ENCODE measurements around the gene FKBP15. TPM values are rescaled to one million over a fixed set of nuclear protein-coding genes. Genes with fewer than 3 reads are reported as not detected.

Gene FKBP15
- total RNA-seq, 1 donor from 2014 or later: 36.7 TPM

DNA sequence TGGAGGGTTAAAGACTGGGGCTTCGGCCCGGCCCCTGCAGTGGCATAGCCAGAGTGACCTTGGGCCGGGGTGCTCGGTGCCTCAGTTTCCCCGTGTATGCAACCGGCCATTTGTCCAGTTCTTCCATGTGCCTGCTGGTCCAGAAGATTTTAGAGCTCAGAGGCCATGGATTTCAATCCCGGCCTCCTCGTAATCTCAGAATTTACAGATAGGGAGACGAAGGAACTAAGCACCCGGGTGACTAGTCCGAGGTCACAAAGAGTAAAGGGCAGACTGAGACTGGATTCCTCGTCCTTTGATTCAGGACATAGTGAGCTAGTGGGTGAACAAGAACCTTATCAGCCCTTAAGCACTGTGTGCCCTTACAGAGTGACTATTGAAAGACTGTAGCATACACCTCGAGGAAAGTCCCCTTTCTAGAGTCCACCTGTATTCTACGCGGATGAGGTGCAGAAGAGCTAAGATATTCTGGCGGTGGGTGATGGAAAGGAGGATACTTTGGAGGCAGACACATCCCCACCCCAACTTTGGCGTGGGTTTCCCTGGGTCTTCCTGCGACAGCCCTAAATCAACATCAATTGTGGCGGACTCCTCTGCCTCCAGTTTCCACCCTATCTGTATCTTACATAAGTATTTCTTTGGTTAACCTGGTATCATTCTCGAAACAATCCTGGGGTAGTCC is 864 bp upstream of the FKBP15 start:
- intact Hi-C loops (cut with micrococcal nuclease): loop anchor here (1.0 to 10.0 kb wide), 10 partner anchors 52 to 890 kb away; partner anchors contain the start of genes ALAD, C9orf43, KIAA1958 and POLE3
- H3K4me1 Mint-ChIP-seq: peaks cover 51% of the 10 kb centered on the region
- H3K27me3 Mint-ChIP-seq: no peaks in the 10 kb centered on the region
- H3K27ac Mint-ChIP-seq: peak overlapping the region; percentile 94
- H3K9me3 Mint-ChIP-seq: no peaks in the 10 kb centered on the region
- H3K36me3 Mint-ChIP-seq (ENCODE audit: low read depth): peaks cover 13% of the 10 kb centered on the region
- DNase-seq: peak; percentile 66
- peak overlapping the region; percentile 94 for H3K4me3 Mint-ChIP-seq

DNA sequence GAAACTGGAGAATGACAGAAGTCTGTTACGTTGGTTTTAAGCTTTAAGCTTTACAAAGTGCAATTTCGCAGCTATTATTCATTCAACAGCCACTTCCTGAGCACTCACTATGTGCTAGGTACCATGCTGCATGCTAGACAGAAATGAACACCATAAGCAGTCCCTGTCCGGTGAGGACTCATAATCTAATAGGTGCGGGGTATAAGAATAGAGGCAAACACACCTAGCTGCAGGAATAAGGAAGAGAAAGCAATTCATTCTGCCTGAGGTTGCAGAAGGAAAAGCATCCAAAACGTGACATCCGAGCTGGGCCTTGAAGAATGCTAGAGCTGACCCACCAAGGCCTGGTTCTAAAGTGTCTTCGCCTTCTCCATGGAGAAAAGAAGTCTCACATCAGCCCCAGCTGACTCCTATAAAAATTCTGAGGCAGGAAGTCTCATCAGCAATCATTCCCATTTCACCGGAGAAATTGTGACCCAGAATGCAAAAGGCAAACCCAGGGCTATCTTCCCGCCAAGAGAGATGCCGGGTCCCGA is 542 bp downstream of the FKBP15 start:
- Mint-ChIP-seq H3K27ac (peak overlapping the region; percentile 94), H3K36me3 (ENCODE audit: low read depth) (peaks cover 17% of the 10 kb centered on the region), H3K4me1 (peaks cover 53% of the 10 kb centered on the region), H3K4me3 (peak overlapping the region; percentile 94), H3K27me3 (no peaks in the 10 kb centered on the region), H3K9me3 (no peaks in the 10 kb centered on the region)
- intact Hi-C loops (cut with micrococcal nuclease): loop anchor here (1.0 to 10.0 kb wide), 10 partner anchors 54 to 888 kb away; partner anchors contain the start of genes ALAD, C9orf43, KIAA1958 and POLE3
- DNase-seq: no peak

DNA sequence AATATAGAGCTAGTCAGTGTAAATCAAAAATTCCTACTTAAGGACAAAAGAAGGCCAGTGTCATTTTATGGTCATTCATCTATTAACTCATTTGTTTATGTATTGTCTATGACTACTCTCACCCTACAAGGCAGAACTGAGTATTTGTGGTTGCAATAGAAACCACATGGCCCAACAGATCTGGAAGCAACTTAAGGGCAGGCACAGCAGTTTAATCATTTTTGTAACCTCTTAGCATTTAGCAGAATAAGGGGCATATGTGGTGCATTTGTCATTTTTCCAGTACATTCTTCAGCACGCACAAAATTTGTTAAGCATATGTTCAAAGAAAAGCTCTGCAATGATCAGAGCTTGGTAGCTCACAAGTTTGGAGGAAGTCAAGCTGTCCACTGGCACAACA is 1.1 kb downstream of the FKBP15 start:
- H3K4me1 Mint-ChIP-seq: peaks cover 54% of the 10 kb centered on the region
- intact Hi-C loops (cut with micrococcal nuclease): loop anchor here (1.0 to 10.0 kb wide), 7 partner anchors 68 to 888 kb away; partner anchors contain the start of genes C9orf43, KIAA1958, POLE3 and PTBP3
- peak overlapping the region; percentile 94 for H3K4me3 Mint-ChIP-seq
- H3K36me3 Mint-ChIP-seq (ENCODE audit: low read depth): peaks cover 18% of the 10 kb centered on the region
- DNase-seq: peak; percentile 72
- peak overlapping the region; percentile 94 for H3K27ac Mint-ChIP-seq
- no peaks in the 10 kb centered on the region for H3K9me3 Mint-ChIP-seq
- H3K27me3 Mint-ChIP-seq: no peaks in the 10 kb centered on the region

DNA sequence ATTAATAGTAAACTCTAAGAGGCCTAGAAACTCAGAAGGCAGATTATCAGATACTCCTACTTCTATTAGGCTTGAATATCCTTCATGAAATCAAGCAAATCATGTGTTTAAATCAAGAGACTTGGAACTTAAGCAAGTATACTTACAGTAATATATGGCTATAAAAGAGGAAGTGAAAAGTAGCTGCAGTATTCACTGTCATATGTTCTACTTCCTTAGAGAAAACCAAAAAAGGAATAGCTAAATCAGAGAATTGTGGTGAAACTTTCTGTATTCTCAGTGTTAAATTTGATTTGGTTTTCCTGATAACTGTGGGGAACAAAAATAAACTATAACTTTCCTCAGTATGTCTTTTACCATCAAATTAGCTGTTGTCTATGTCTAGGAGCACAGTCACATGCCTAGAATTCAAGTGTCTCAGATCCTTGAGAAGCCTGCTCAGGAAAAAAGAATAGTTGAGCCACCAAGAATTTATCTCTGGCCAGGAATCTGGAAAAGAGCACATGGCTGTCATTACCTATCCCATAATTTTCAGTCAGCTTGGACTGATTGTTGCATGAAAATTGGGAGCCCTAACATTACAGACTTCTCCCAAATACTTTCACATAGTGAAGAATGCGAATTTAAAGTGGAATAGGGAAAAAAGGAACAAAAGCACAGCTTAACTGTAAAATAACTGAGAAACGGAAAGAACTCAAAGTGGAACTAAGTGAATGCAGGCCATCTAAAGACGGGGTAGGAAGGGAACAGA is 1.7 kb downstream of the FKBP15 start:
- peak overlapping the region; percentile 94 for H3K27ac Mint-ChIP-seq
- no peaks in the 10 kb centered on the region for H3K9me3 Mint-ChIP-seq
- DNase-seq: no peak
- peaks cover 16% of the 10 kb centered on the region for H3K36me3 Mint-ChIP-seq (ENCODE audit: low read depth)
- intact Hi-C loops (cut with micrococcal nuclease): loop anchor here (1.0 kb wide), 1 partner anchor 67 kb away; no protein-coding TSS in a partner anchor
- peak overlapping the region; percentile 94 for H3K4me3 Mint-ChIP-seq
- H3K27me3 Mint-ChIP-seq: no peaks in the 10 kb centered on the region
- H3K4me1 Mint-ChIP-seq: peaks cover 51% of the 10 kb centered on the region

DNA sequence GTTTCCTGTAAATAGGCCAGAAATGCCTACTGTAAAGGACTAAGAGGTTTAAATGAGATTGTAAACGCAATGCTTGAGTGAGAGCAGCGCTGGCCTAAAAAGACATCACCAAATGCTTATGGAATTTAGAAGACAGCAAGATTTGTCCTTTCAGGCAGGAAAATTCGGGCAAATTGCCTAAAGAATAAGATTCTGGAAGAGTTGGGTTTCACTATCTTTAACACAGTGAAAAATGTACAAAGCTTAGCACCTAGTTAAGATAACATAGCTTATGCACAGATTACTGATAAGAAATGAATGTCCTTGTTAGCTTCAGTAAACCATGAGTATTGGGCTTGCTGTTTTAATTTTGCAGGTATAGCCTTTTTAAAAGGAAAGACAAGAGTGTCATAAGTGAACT is 4.7 kb downstream of the FKBP15 start:
- Mint-ChIP-seq H3K36me3 (ENCODE audit: low read depth) (peaks cover 29% of the 10 kb centered on the region), H3K27ac (no peak overlapping the region), H3K27me3 (no peaks in the 10 kb centered on the region), H3K9me3 (no peaks in the 10 kb centered on the region), H3K4me1 (peaks cover 41% of the 10 kb centered on the region), H3K4me3 (no peak overlapping the region)
- intact Hi-C loops (cut with micrococcal nuclease): no loop called here
- DNase-seq: no peak

DNA sequence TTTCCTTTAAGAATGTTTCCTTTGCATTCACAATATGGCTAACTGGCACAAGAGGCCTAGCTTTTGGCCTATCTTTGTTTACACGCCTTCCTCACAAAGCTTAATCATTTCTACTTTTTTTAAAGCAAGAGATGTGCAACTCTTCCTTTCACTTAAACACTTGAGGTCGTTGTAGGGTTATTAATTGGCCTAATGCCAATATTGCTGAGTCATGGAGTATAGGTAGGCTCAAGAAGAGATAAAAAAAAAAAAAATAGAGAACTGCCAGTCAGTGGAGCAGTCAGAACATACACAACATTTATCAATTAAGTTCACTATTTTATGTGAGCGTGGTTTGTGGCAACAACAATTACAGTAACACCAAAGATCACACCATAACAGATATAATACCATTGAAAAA is 5.9 kb downstream of the FKBP15 start:
- Mint-ChIP-seq H3K4me1 (peaks cover 38% of the 10 kb centered on the region), H3K27me3 (no peaks in the 10 kb centered on the region), H3K27ac (peak overlapping the region; percentile 2), H3K36me3 (ENCODE audit: low read depth) (peaks cover 34% of the 10 kb centered on the region), H3K4me3 (no peak overlapping the region), H3K9me3 (no peaks in the 10 kb centered on the region)
- intact Hi-C loops (cut with micrococcal nuclease): no loop called here
- DNase-seq: no peak

DNA sequence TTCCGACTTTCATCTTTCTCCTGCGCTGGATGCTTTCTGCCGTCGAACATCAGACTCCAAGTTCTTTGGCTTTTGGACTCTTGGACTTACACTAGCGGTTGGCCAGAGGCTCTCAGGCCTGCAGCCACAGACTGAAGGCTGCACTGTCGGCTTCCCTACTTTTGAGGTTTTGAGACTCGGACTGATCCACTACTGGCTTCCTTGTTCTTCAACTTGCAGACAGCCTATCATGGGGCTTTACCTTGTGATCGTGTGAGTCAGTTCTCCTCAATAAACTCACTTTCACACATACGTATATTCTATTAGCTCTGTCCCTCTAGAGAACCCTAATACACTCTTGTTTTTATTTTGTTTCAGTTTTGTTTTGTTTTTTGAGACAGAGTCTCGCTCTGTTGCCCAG is 10.3 kb downstream of the FKBP15 start:
- peaks cover 48% of the 10 kb centered on the region for H3K36me3 Mint-ChIP-seq (ENCODE audit: low read depth)
- no peaks in the 10 kb centered on the region for H3K27me3 Mint-ChIP-seq
- DNase-seq: no peak
- H3K27ac Mint-ChIP-seq: no peak overlapping the region
- intact Hi-C loops (cut with micrococcal nuclease): no loop called here
- no peaks in the 10 kb centered on the region for H3K9me3 Mint-ChIP-seq
- H3K4me1 Mint-ChIP-seq: peaks cover 13% of the 10 kb centered on the region
- H3K4me3 Mint-ChIP-seq: no peak overlapping the region

DNA sequence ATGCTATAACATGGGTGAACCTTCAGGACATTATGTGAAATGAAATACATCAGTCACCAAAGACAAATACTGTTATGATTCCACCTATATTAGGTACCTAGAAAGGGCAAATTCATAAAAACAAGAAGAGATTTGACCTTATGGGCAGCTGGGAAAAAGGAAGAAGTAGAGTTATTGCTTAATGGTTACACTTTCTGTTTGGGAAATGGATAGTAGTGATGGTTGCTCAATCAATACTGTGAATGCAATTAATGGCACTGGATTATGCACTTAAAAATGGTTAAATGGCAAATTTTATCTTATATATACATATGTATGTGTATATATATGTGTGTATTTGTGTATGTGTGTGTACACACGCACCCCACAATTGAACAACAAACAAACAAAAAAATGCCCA is 15.2 kb downstream of the FKBP15 start:
- intact Hi-C loops (cut with micrococcal nuclease): no loop called here
- H3K4me1 Mint-ChIP-seq: peaks cover 3% of the 10 kb centered on the region
- H3K27ac Mint-ChIP-seq: no peak overlapping the region
- no peaks in the 10 kb centered on the region for H3K27me3 Mint-ChIP-seq
- H3K4me3 Mint-ChIP-seq: no peak overlapping the region
- H3K9me3 Mint-ChIP-seq: no peaks in the 10 kb centered on the region
- no peak for DNase-seq
- peaks cover 67% of the 10 kb centered on the region for H3K36me3 Mint-ChIP-seq (ENCODE audit: low read depth)

DNA sequence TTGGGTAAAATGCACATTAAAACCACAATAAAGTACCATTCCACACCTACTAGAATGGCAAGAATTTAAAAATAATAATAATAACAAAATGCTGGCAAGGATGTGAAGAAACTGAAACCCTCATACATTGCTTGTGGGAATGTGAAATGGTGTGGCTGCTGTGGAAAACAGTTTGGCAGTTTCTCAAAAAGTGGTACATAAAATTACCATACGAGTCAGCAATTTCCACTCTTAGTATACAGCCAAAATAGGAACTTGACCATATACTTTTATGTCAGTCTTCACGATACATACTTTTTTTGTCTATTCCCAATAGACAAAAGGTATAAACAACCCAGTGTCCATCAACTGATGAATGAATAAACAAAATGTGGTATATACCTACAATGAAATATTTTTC is 15.6 kb downstream of the FKBP15 start:
- H3K4me3 Mint-ChIP-seq: no peak overlapping the region

DNA sequence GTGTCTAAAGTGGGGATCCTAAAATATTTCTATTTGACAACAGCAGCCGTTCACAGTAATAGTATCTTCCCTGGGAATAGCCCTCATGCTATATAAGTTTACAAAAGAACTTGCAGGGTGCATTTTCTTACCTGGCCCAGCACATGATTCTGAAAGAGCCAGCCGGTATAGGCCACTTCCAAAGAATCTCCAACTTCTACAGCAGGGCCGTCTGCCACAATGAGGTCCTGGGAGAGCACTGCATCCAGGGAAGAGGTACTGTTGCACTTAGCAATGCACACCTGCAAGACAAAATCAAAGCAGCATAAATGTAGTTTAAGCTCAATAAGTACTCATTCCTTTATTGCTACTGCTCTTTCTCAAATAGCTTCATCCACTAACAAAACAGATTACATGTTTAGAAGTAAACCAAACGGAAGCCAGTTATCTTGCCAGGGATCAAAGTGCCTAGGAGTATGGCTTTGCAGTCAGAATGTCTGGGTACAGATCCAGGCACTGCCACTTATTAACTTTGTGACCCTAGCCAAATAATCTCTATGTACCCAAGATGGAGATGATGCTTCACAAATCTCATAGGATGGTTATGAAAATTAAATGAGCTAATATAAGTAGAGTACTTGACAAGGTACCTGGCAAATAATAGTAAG is 21.3 kb downstream of the FKBP15 start:
- H3K27ac Mint-ChIP-seq: no peak overlapping the region
- no peak overlapping the region for H3K4me3 Mint-ChIP-seq
- no peak for DNase-seq
- H3K36me3 Mint-ChIP-seq (ENCODE audit: low read depth): peaks cover 70% of the 10 kb centered on the region
- no peaks in the 10 kb centered on the region for H3K9me3 Mint-ChIP-seq
- intact Hi-C loops (cut with micrococcal nuclease): no loop called here
- peaks cover 7% of the 10 kb centered on the region for H3K4me1 Mint-ChIP-seq
- no peaks in the 10 kb centered on the region for H3K27me3 Mint-ChIP-seq

More for the DNA sequence above, 15.6 kb downstream of the FKBP15 start:
- Mint-ChIP-seq H3K36me3 (ENCODE audit: low read depth) (peaks cover 64% of the 10 kb centered on the region), H3K27ac (no peak overlapping the region), H3K27me3 (no peaks in the 10 kb centered on the region), H3K4me1 (peaks cover 3% of the 10 kb centered on the region), H3K9me3 (no peaks in the 10 kb centered on the region)
- intact Hi-C loops (cut with micrococcal nuclease): no loop called here
- DNase-seq: no peak

DNA sequence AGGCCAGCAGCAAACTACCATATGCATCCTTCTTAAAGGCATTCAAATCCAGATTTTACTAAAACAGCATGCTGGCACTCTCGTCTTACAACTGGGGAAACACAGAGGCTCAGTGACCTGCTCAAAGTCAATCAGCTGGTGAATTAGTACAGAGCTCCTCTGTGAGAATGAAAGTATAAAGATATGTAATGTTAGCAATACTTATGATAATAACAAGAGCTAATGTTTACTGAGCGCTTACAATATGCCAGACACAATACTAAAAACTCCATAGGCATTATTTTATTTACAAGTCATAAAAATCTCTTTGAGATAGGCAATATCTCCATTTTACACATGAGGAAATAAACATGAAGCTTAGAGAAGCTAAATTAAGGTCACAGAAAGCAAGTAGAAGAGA is 28.6 kb downstream of the FKBP15 start:
- Mint-ChIP-seq H3K4me3 (no peak overlapping the region), H3K9me3 (no peaks in the 10 kb centered on the region), H3K36me3 (ENCODE audit: low read depth) (peaks cover 50% of the 10 kb centered on the region), H3K27me3 (no peaks in the 10 kb centered on the region), H3K27ac (no peak overlapping the region), H3K4me1 (peaks cover 9% of the 10 kb centered on the region)
- DNase-seq: no peak
- intact Hi-C loops (cut with micrococcal nuclease): no loop called here

DNA sequence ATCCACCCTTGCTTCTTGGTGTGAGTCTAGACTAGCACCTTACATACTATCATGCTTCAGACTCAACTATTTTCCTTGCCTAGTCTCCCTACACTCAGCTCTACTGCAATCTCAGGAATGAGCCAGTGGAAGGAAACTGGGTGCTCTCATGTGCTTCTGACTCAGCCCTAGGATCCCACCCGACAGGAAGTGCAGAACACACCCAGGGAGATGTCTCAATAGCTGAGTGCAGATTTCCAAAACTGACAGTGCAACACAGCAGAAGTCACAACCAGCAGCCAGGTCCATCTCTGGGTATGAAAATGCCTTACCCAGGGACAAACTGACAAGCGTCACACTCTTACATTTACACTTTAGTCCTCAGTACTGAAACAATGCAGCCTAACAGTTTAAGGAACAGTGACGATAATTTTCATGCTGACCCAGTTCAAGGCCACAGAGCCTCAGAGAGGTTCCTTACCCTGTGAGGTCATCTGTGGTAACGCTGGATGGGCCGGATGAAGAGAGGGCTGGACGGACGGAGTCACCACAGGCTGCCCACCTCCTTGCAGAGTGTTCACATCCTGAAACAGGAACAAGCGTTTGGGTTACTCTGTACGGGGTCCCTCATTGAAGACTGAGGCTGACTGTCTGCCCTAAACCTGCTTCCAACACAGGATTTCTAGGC is 33.0 kb downstream of the FKBP15 start:
- DNase-seq: no peak
- H3K27ac Mint-ChIP-seq: peak overlapping the region; percentile 58
- H3K4me3 Mint-ChIP-seq: no peak overlapping the region
- peaks cover 60% of the 10 kb centered on the region for H3K36me3 Mint-ChIP-seq (ENCODE audit: low read depth)
- no peaks in the 10 kb centered on the region for H3K27me3 Mint-ChIP-seq
- no peaks in the 10 kb centered on the region for H3K9me3 Mint-ChIP-seq
- intact Hi-C loops (cut with micrococcal nuclease): no loop called here
- H3K4me1 Mint-ChIP-seq: peaks cover 9% of the 10 kb centered on the region

DNA sequence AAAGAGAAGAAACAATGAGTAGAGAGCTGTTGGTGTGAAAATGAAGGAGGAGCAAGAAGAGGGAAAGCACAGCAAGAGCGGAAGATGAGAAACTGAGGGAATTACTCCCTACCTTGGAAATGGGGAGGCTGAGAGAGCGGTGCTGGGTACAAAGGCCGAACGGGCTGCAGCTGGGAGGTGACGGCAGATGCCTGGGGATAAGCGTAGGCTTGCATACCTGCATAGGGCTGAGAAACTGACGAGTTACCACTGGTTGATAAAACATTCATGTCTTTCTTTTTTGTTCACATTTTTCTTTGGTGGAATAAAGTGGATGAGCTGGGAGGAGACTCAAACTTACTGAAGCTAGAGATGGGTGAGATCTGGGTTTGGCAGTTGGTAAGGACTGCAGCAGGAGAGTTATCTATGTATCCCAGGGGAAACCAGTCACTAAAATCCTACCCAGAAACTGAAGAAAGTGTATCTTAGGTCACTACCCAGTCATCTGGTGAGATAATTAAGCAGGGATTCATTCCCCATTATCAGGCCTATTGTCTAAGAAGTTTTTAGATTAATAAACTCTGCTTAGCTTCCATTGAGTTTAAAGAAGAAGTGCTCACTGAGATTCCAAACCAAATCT is 34.8 kb downstream of the FKBP15 start:
- H3K9me3 Mint-ChIP-seq: no peaks in the 10 kb centered on the region
- H3K27me3 Mint-ChIP-seq: no peaks in the 10 kb centered on the region
- intact Hi-C loops (cut with micrococcal nuclease): no loop called here
- H3K36me3 Mint-ChIP-seq (ENCODE audit: low read depth): peaks cover 69% of the 10 kb centered on the region
- H3K27ac Mint-ChIP-seq: no peak overlapping the region
- no peak overlapping the region for H3K4me3 Mint-ChIP-seq
- H3K4me1 Mint-ChIP-seq: peaks cover 9% of the 10 kb centered on the region
- DNase-seq: no peak
